ENCODE measurements around the gene ZNF519. TPM values are rescaled to one million over a fixed set of nuclear protein-coding genes. Genes with fewer than 3 reads are reported as not detected.
"Not testable (repeated sequence)": the region's sequence is repeated elsewhere in the genome, so short reads cannot be mapped to it uniquely, and the experiment has no call there.

ZNF519 gene
- total and polyA plus RNA-seq, 3 experiments from 2014 or later, result 5.9 to 12.0 (median 9.9) TPM

GRCh38 chr18:14143396-14143795 lies 11.2 kb upstream of the ZNF519 start:
- H3K9me3 Mint-ChIP-seq; POLR2A ChIA-PET; H3K27me3 Mint-ChIP-seq; DNase-seq; H3K4me1 ChIP-seq (ENCODE audit: insufficient read depth, low read length); H3K4me1 Mint-ChIP-seq; H3K4me3 ChIP-seq (ENCODE audit: low read length); H3K36me3 Mint-ChIP-seq; H3K9me3 ChIP-seq (ENCODE audit: low read length); H3K36me3 ChIP-seq (ENCODE audit: insufficient read depth, low read length); CTCF ChIA-PET; H3K4me3 Mint-ChIP-seq; H3K27ac ChIP-seq (ENCODE audit: low read depth, low read length); H3K27me3 ChIP-seq (ENCODE audit: insufficient read depth, low read length, poor library complexity, severe bottlenecking); H3K27ac Mint-ChIP-seq: not testable (repeated sequence)

- not testable (repeated sequence) for H3K9me3 ChIP-seq (ENCODE audit: low read length); H3K4me1 Mint-ChIP-seq
Measured at GRCh38 chr18:14142177-14142576, 9.9 kb upstream of the ZNF519 start.

DNA sequence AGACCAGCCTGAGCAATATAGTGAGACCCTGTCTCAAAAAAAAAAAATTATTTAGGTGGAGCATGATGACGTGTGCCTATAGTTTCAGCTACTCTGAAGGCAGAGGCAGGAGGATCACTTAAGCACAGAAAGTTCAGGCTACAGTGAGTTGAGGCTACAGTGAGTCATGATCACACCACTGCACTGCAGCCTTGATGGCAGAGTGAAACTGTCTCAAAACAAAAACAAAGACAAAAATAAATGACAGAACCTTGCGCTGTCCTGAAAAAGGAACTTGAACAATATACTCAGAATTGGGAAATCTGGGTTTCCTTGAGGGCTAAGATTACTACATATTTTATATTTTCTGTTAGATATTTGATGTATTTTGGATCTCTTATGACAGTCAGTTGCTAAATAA lies 7.3 kb upstream of the ZNF519 start:
- H3K36me3 Mint-ChIP-seq; CTCF ChIA-PET; H3K4me3 ChIP-seq (ENCODE audit: low read length); H3K4me1 ChIP-seq (ENCODE audit: insufficient read depth, low read length); H3K27me3 ChIP-seq (ENCODE audit: insufficient read depth, low read length, poor library complexity, severe bottlenecking); DNase-seq; H3K4me1 Mint-ChIP-seq; H3K9me3 Mint-ChIP-seq; H3K4me3 Mint-ChIP-seq; POLR2A ChIA-PET; H3K27ac ChIP-seq (ENCODE audit: low read depth, low read length); H3K27me3 Mint-ChIP-seq; H3K27ac Mint-ChIP-seq; H3K36me3 ChIP-seq (ENCODE audit: insufficient read depth, low read length); H3K9me3 ChIP-seq (ENCODE audit: low read length): not testable (repeated sequence)

More at GRCh38 chr18:14142177-14142576, 9.9 kb upstream of the ZNF519 start:
- H3K27ac ChIP-seq (ENCODE audit: low read depth, low read length); CTCF ChIA-PET; H3K36me3 Mint-ChIP-seq; H3K36me3 ChIP-seq (ENCODE audit: insufficient read depth, low read length); H3K4me3 ChIP-seq (ENCODE audit: low read length); H3K4me3 Mint-ChIP-seq; H3K4me1 ChIP-seq (ENCODE audit: insufficient read depth, low read length); H3K27ac Mint-ChIP-seq; DNase-seq; H3K9me3 Mint-ChIP-seq; H3K27me3 ChIP-seq (ENCODE audit: insufficient read depth, low read length, poor library complexity, severe bottlenecking); POLR2A ChIA-PET; H3K27me3 Mint-ChIP-seq: not testable (repeated sequence)

- H3K4me1 Mint-ChIP-seq; H3K27me3 ChIP-seq (ENCODE audit: insufficient read depth, low read length, poor library complexity, severe bottlenecking); H3K4me1 ChIP-seq (ENCODE audit: insufficient read depth, low read length); H3K4me3 Mint-ChIP-seq; DNase-seq; H3K4me3 ChIP-seq (ENCODE audit: low read length); CTCF ChIA-PET; H3K27ac ChIP-seq (ENCODE audit: low read depth, low read length); H3K9me3 ChIP-seq (ENCODE audit: low read length); H3K36me3 Mint-ChIP-seq; H3K9me3 Mint-ChIP-seq; H3K36me3 ChIP-seq (ENCODE audit: insufficient read depth, low read length); POLR2A ChIA-PET; H3K27me3 Mint-ChIP-seq: not testable (repeated sequence)
- H3K27ac Mint-ChIP-seq, result peak overlapping the region in 2 of 8 donors; percentile 10 to 29
Measured at GRCh38 chr18:14137971-14138370, 5.7 kb upstream of the ZNF519 start.

DNA sequence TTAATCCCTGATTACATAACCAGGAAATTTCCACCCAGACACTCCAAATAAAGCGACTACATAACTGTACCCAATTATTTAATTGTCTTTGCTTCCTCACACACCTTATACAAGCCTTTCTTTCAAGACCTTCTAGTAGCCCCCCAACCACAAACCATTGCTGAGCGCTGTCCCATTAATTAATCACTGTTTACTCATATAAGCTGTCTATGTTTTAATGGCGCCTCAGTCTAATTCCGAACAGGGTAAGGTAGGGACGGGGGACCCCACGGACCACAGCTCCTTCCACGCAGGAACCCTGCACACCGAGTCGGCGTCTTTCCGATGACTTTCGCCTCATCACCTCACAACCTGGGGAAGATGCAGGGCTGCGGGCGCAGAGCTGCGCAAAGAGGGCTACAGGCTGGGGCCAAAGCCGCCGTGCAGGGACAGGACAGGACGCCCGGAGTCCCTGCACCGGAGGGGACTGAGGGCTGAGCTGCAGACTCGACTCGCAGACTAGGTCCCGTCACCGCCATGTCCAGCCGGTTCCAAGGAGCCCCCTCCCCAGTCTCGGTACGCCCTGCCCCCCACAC lies 452 bp downstream of the ZNF519 start:
- peak overlapping the region; percentile 65 for H3K4me3 ChIP-seq (ENCODE audit: low read length)
- peaks cover 13 to 25% (median 22%) of the 10 kb centered on the region in 3 donors for H3K4me1 Mint-ChIP-seq
- H3K27ac ChIP-seq (ENCODE audit: low read depth, low read length); DNase-seq; H3K36me3 ChIP-seq (ENCODE audit: insufficient read depth, low read length); H3K27me3 Mint-ChIP-seq; H3K27me3 ChIP-seq (ENCODE audit: insufficient read depth, low read length, poor library complexity, severe bottlenecking); H3K36me3 Mint-ChIP-seq; H3K9me3 Mint-ChIP-seq; H3K4me1 ChIP-seq (ENCODE audit: insufficient read depth, low read length); POLR2A ChIA-PET; H3K9me3 ChIP-seq (ENCODE audit: low read length); CTCF ChIA-PET: not testable (repeated sequence)
- peak overlapping the region; percentile 89 to 97 (median 94) for H3K4me3 Mint-ChIP-seq
- H3K27ac Mint-ChIP-seq, result peak overlapping the region; percentile 68 to 95 (median 94)

- H3K9me3 Mint-ChIP-seq; H3K4me3 ChIP-seq (ENCODE audit: low read length); DNase-seq; CTCF ChIA-PET; H3K4me1 ChIP-seq (ENCODE audit: insufficient read depth, low read length); POLR2A ChIA-PET; H3K27me3 Mint-ChIP-seq; H3K36me3 Mint-ChIP-seq; H3K27ac ChIP-seq (ENCODE audit: low read depth, low read length); H3K27me3 ChIP-seq (ENCODE audit: insufficient read depth, low read length, poor library complexity, severe bottlenecking); H3K9me3 ChIP-seq (ENCODE audit: low read length); H3K36me3 ChIP-seq (ENCODE audit: insufficient read depth, low read length): not testable (repeated sequence)
- H3K4me1 Mint-ChIP-seq, result peaks cover 15 to 25% (median 25%) of the 10 kb centered on the region in 3 donors
- peak overlapping the region in 5 of 8 donors; percentile 6 to 71 (median 63) for H3K27ac Mint-ChIP-seq
- peak overlapping the region in 5 of 7 donors; percentile 36 to 89 (median 39) for H3K4me3 Mint-ChIP-seq
Measured at GRCh38 chr18:14130804-14131203, 1.4 kb downstream of the ZNF519 start.

DNA sequence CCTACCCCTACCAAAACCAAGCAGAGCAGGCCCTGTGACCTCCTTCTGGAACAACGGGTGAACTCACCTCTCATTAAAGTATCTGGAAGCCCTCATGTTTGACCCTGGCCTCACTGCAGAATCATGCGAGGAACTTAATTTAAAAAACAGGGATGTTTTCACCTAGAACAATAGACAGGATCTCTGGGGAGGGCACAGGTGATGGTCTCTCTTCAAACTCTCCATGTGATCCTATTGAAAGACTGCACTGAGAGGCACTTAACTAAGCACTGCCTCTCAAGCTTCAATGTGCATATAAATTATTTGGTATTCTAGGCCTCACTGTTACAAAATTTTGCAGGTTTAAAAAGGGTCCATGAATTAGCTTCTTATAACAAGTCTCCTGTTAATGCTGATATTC lies 7.5 kb downstream of the ZNF519 start:
- Histone ChIP-seq H3K36me3 (ENCODE audit: insufficient read depth, low read length) (no peaks in the 10 kb centered on the region), H3K27ac (ENCODE audit: low read depth, low read length) (no peak overlapping the region), H3K27me3 (ENCODE audit: insufficient read depth, low read length, poor library complexity, severe bottlenecking) (no peaks in the 10 kb centered on the region), H3K9me3 (ENCODE audit: low read length) (no peaks in the 10 kb centered on the region), H3K4me1 (ENCODE audit: insufficient read depth, low read length) (no peaks in the 10 kb centered on the region), H3K4me3 (ENCODE audit: low read length) (no peak overlapping the region)
- CTCF ChIA-PET, result no interaction called here
- Mint-ChIP-seq H3K4me3 (no peak overlapping the region), H3K4me1 (peaks cover 4 to 9% (median 6%) of the 10 kb centered on the region in 3 donors), H3K9me3 (no peaks in the 10 kb centered on the region), H3K27me3 (no peaks in the 10 kb centered on the region), H3K36me3 (peaks cover 0 to 8% (median 7%) of the 10 kb centered on the region in 3 donors), H3K27ac (peak overlapping the region in 2 of 8 donors; percentile 32 to 82)
- POLR2A ChIA-PET, result no interaction called here
- DNase-seq, result no peak

DNA sequence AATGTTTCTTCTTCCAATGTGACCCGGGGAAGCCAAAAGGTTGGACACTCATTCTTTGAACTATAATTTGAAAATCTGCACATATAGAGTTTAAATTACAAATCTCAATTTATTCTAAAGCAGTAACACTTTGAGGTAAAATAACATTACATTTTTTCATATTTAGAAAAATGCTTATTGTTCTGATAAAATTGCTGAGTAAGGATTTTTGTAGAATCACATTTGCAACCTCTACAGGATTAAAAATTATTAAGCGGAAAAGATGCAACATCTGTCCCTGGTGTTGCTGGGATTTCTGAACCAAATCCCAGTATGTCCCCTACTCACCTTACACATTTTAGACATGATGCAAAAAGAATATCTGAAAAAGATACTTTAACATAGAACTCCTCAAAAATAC lies 10.1 kb downstream of the ZNF519 start:
- Mint-ChIP-seq H3K36me3 (peaks cover 5 to 12% (median 8%) of the 10 kb centered on the region in 3 donors), H3K4me3 (no peak overlapping the region), H3K27me3 (no peaks in the 10 kb centered on the region), H3K9me3 (peaks cover 0 to under 1% (median 0%) of the 10 kb centered on the region in 5 donors), H3K27ac (no peak overlapping the region), H3K4me1 (peaks cover 3 to 9% (median 7%) of the 10 kb centered on the region in 3 donors)
- CTCF ChIA-PET, result no interaction called here
- Histone ChIP-seq H3K9me3 (ENCODE audit: low read length) (no peaks in the 10 kb centered on the region), H3K27ac (ENCODE audit: low read depth, low read length) (no peak overlapping the region), H3K27me3 (ENCODE audit: insufficient read depth, low read length, poor library complexity, severe bottlenecking) (no peaks in the 10 kb centered on the region), H3K4me1 (ENCODE audit: insufficient read depth, low read length) (no peaks in the 10 kb centered on the region), H3K4me3 (ENCODE audit: low read length) (no peak overlapping the region), H3K36me3 (ENCODE audit: insufficient read depth, low read length) (no peaks in the 10 kb centered on the region)
- POLR2A ChIA-PET, result no interaction called here
- DNase-seq, result no peak

- Mint-ChIP-seq H3K9me3 (peaks cover 0 to 3% (median 0%) of the 10 kb centered on the region in 5 donors), H3K4me3 (no peak overlapping the region), H3K4me1 (peaks cover 3 to 5% (median 5%) of the 10 kb centered on the region in 3 donors), H3K36me3 (peaks cover 7 to 19% (median 11%) of the 10 kb centered on the region in 3 donors), H3K27me3 (no peaks in the 10 kb centered on the region), H3K27ac (no peak overlapping the region)
- no peaks in the 10 kb centered on the region for H3K27me3 ChIP-seq (ENCODE audit: insufficient read depth, low read length, poor library complexity, severe bottlenecking)
- no peaks in the 10 kb centered on the region for H3K36me3 ChIP-seq (ENCODE audit: insufficient read depth, low read length)
- H3K4me3 ChIP-seq (ENCODE audit: low read length), result no peak overlapping the region
- POLR2A ChIA-PET, result no interaction called here
- H3K4me1 ChIP-seq (ENCODE audit: insufficient read depth, low read length), result no peaks in the 10 kb centered on the region
- CTCF ChIA-PET, result no interaction called here
- DNase-seq, result no peak
- no peak overlapping the region for H3K27ac ChIP-seq (ENCODE audit: low read depth, low read length)
- no peaks in the 10 kb centered on the region for H3K9me3 ChIP-seq (ENCODE audit: low read length)
Measured at GRCh38 chr18:14120926-14121325, 11.3 kb downstream of the ZNF519 start.

All from CD8-positive, alpha-beta memory T cell (primary cell).